Activated B cell treated with CpG ODN at 0.5 μM for 24 hours (primary cell): Measurements from ENCODE around the gene PPP6R2. TPM values are rescaled to one million over a fixed set of nuclear protein-coding genes. Genes with fewer than 3 reads are reported as not detected.

ENCODE experiments used
- ATAC-seq: fragments of 200-7000 bp; cut with Tn5 transposase; one replicate; pipeline ENCODE4 v1.10.0; 2021; ENCODE audit warnings: low read depth, mild to moderate bottlenecking, moderate library complexity
- CTCF ChIA-PET: fragments of 350-600 bp; sonication (Branson Sonifier 250); formaldehyde crosslinking; loops from one replicate; lab custom pipeline; 2021; ENCODE audit warnings: antibody characterized with exemption; lab: Charles Lee
- POLR2A ChIA-PET: fragments of 350-600 bp; sonication (Branson Sonifier 250); formaldehyde crosslinking; loops from one replicate; lab custom pipeline; 2021; ENCODE audit warnings: antibody characterized with exemption; lab: Charles Lee
- DNase-seq: peaks from one replicate; pipeline ENCODE4 v3.0.0; 2022
- H3K27ac Mint-ChIP-seq: one replicate; pipeline ENCODE4 v1.8.0; 2020; ENCODE audit warnings: mixed read lengths
- H3K27me3 Mint-ChIP-seq: one replicate; pipeline ENCODE4 v1.8.0; 2021; ENCODE audit warnings: mixed read lengths
- H3K36me3 Mint-ChIP-seq: one replicate; pipeline ENCODE4 v1.8.0; 2021; ENCODE audit warnings: low read depth, mixed read lengths
- H3K4me1 Mint-ChIP-seq: one replicate; pipeline ENCODE4 v1.8.0; 2021; ENCODE audit warnings: mixed read lengths
- H3K4me3 Mint-ChIP-seq: one replicate; pipeline ENCODE4 v1.8.0; 2020; ENCODE audit warnings: mild to moderate bottlenecking, mixed read lengths
- H3K9me3 Mint-ChIP-seq: one replicate; pipeline ENCODE4 v1.8.0; 2020; ENCODE audit warnings: mixed read lengths
- intact Hi-C: fragments of 100-400 bp; cut with micrococcal nuclease; formaldehyde crosslinking; loops from one replicate; pipeline ENCODE4 v1.15.1; 2024
- total RNA-seq: library from RNA; stranded (reverse); gene quantifications from 2 replicates; pipeline ENCODE4 v1.2.3, GENCODE V29; 2022
- TF ChIP-seq, protein P1 (sequence below): fragments of 200-600 bp; IDR thresholded peaks from one replicate; pipeline ENCODE4 v1.8.0; 2022; ENCODE audit warnings: antibody characterized with exemption, mild to moderate bottlenecking

PPP6R2 gene
- total RNA-seq, 1 donor from 2014 or later = 77.3 TPM

DNA sequence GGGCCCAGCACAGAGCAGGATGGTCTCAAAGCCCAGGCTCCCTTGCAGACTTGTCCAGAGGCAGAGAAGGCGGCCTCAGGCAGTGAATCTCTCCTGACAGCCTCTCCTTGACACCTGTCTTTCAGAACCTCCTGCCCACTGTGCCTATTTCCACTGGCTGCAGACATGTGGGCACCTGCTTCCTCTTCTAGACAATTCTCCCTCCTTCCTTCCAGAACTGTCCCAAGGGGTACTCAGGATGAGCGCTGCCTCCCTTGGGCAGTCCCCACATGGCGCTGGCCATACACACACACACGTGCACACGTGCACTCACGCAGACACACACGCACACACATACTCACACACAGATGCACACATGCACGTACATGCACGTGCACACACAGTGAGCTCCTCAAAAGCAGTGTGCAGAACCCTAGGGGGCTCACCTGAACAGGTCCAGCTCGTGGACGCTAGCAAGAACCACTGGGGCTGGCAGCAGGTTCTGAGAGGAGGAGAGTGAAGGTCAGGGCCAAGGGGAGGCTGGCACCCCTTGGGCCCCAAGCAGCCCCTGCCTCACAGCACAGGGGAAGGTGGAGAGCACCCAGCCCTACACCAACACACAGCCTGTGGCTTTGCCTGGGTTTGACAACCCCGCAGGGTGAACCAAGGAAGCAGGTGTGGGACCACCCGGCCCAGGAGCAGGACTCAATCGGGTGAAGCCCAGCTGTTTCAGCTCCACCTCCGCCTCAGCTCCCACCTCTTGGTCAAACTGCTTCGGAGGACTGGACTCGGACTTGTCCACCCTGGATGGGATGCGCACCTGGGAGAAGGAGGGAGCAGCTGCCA, 27.6 kb upstream of the PPP6R2 start:
- Mint-ChIP-seq H3K4me1 (peaks cover 57% of the 10 kb centered on the region), H3K27ac (peak overlapping the region; percentile 62), H3K4me3 (peak overlapping the region; percentile 21), H3K9me3 (no peaks in the 10 kb centered on the region), H3K36me3 (no peaks in the 10 kb centered on the region), H3K27me3 (no peaks in the 10 kb centered on the region)
- ChIA-PET POLR2A (interaction anchor here (0.5 to 3.7 kb wide), 16 partner anchors 9 to 305 kb away, joined by 3 to 58 read pairs (median 6); partner anchors contain the start of genes CHKB and SCO2), CTCF (interaction anchor here (1.8 kb wide), 1 partner anchor 11 kb away, joined by 11 read pairs; the partner anchor contains the start of gene DENND6B)
- ATAC-seq (no peak), DNase-seq (no peak)
- TF ChIP-seq, protein P1, sequence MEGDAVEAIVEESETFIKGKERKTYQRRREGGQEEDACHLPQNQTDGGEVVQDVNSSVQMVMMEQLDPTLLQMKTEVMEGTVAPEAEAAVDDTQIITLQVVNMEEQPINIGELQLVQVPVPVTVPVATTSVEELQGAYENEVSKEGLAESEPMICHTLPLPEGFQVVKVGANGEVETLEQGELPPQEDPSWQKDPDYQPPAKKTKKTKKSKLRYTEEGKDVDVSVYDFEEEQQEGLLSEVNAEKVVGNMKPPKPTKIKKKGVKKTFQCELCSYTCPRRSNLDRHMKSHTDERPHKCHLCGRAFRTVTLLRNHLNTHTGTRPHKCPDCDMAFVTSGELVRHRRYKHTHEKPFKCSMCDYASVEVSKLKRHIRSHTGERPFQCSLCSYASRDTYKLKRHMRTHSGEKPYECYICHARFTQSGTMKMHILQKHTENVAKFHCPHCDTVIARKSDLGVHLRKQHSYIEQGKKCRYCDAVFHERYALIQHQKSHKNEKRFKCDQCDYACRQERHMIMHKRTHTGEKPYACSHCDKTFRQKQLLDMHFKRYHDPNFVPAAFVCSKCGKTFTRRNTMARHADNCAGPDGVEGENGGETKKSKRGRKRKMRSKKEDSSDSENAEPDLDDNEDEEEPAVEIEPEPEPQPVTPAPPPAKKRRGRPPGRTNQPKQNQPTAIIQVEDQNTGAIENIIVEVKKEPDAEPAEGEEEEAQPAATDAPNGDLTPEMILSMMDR = no peak
- intact Hi-C loops = loop anchor here (2.0 kb wide), 1 partner anchor 15 kb away; no protein-coding TSS in a partner anchor

DNA sequence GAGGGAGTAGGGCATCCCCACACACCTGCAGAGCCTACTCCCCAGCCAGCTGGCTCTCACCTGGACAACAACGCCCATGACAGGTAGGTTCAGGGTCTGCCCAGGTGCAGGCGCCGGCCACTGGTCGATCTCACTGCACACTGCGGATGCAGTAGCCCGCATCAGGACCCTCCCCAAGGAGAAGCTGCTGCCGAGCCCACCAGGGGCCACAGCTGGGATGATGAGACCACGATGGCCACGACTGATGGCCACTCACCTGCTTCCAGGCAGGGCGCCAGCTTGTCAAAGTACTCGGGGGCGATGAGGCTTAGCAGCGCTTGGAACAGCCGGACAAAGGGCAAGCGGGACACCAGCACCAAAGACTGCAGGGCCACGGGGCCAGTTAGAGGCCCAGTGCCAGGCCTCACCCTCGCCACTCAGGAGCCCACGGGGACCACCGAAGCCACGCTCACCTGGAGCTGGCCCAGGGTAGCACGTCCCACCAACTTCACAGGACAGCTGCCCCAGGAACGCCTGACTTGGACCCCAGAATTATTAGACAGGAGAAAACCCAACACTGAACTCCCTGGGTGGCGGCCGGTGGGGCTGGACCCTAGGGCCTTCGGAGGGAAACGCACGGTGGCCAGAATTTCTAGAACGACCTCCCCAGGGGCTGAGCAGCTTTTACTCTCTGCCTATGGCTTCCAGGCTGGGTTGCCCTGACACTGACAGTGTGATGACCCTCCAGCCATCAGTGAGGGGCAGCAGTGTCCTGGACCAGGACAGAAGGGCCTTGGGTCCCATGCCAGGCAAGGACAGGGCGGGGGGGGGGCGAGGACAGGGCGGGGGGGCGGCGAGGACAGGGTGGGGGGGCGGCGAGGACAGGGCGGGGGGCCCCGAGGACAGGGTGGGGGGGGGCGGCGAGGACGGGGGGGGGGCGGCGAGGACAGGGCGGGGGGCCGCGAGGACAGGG, 26.7 kb upstream of the PPP6R2 start:
- DNase-seq = no peak
- Mint-ChIP-seq H3K36me3 (no peaks in the 10 kb centered on the region), H3K4me1 (peaks cover 58% of the 10 kb centered on the region), H3K9me3 (no peaks in the 10 kb centered on the region), H3K27ac (no peak overlapping the region), H3K27me3 (no peaks in the 10 kb centered on the region), H3K4me3 (no peak overlapping the region)
- CTCF ChIA-PET = no interaction called here
- POLR2A ChIA-PET = interaction anchor here (0.6 to 3.7 kb wide), 9 partner anchors 8 to 304 kb away, joined by 3 to 58 read pairs (median 8); partner anchors contain the start of gene CHKB
- intact Hi-C loops = no loop called here
- TF ChIP-seq, protein P1 = no peak
- ATAC-seq = no peak

DNA sequence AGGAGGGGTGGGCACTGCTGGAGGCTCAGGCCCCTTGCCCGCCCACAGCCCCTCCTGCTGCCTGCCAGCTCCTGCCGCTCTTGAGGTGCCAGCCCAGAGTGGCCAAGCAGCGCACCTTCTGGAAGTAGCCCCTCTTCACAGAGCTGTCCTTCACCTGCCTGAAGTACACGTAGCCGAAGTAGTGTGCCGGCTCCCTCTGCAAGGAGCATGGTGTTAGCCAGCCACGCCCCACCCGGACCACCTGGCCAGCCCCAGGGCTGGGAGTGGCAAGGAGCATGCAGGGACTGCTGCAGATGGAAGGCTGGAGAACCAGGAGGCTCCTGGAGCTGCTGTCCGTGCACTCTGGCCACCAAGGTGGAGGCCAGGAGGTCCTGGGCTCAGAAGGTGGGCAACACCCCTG, 25.9 kb upstream of the PPP6R2 start:
- H3K27ac Mint-ChIP-seq = no peak overlapping the region

DNA sequence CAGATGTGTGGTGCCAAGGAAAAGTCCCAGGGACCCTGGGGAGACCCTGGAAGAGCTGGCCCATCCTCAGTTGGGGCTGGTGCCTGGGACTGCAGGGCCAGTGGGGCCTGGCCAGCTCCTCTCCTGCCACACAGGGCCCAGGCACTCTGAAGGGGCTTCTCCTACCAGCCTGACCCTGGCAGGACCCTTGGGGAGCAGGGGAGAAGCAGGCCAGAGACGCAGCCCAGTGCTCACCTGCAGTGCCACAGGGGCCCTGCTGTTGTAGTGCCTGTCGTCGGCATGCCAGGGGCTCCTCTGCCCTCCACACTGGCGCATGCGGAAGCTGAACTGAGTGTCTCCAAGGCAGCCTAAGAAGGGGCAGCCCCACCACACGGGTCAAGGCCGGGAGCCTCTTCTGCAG, 25.5 kb upstream of the PPP6R2 start:
- no peak overlapping the region for H3K27ac Mint-ChIP-seq
- DNase-seq = no peak
- H3K4me1 Mint-ChIP-seq = peaks cover 54% of the 10 kb centered on the region
- POLR2A ChIA-PET = interaction anchor here (0.7 kb wide), 1 partner anchor 13 kb away, joined by 4 read pairs; no protein-coding TSS in a partner anchor
- H3K9me3 Mint-ChIP-seq = no peaks in the 10 kb centered on the region
- intact Hi-C loops = loop anchor here (1.0 kb wide), 1 partner anchor 13 kb away; no protein-coding TSS in a partner anchor
- H3K36me3 Mint-ChIP-seq = no peaks in the 10 kb centered on the region
- H3K27me3 Mint-ChIP-seq = no peaks in the 10 kb centered on the region
- CTCF ChIA-PET = no interaction called here
- H3K4me3 Mint-ChIP-seq = no peak overlapping the region
- TF ChIP-seq, protein P1 = no peak
- no peak for ATAC-seq

More for the DNA sequence above, 25.9 kb upstream of the PPP6R2 start:
- intact Hi-C loops = no loop called here
- H3K9me3 Mint-ChIP-seq = no peaks in the 10 kb centered on the region
- TF ChIP-seq, protein P1 = no peak
- H3K4me3 Mint-ChIP-seq = no peak overlapping the region
- H3K27me3 Mint-ChIP-seq = no peaks in the 10 kb centered on the region
- no peak for DNase-seq
- peaks cover 54% of the 10 kb centered on the region for H3K4me1 Mint-ChIP-seq
- no peaks in the 10 kb centered on the region for H3K36me3 Mint-ChIP-seq
- ChIA-PET CTCF (no interaction called here), POLR2A (interaction anchor here (0.7 kb wide), 1 partner anchor 12 kb away, joined by 4 read pairs; no protein-coding TSS in a partner anchor)
- ATAC-seq = no peak
